ENCODE data around the gene ZC2HC1B.

DNA sequence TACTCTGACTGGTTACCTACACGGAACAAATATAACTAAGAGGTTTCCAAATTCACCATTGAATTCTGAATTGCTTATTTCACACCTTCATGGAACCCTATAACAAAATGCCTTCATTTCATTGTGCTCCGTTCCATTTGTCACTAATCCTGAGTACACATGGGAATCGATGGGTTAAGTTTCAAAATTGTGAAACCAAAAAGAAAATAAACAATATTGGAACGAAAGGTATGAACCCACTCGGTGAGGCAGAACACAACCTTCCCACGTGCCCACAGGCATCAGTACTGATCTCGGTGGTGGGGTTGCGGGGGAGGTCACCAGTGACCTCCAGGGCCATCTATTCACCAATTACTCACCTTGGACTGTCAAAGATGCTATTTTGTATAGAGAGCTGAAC lies 109.8 kb downstream of the ZC2HC1B start:
- TF ChIP-seq, protein P1, sequence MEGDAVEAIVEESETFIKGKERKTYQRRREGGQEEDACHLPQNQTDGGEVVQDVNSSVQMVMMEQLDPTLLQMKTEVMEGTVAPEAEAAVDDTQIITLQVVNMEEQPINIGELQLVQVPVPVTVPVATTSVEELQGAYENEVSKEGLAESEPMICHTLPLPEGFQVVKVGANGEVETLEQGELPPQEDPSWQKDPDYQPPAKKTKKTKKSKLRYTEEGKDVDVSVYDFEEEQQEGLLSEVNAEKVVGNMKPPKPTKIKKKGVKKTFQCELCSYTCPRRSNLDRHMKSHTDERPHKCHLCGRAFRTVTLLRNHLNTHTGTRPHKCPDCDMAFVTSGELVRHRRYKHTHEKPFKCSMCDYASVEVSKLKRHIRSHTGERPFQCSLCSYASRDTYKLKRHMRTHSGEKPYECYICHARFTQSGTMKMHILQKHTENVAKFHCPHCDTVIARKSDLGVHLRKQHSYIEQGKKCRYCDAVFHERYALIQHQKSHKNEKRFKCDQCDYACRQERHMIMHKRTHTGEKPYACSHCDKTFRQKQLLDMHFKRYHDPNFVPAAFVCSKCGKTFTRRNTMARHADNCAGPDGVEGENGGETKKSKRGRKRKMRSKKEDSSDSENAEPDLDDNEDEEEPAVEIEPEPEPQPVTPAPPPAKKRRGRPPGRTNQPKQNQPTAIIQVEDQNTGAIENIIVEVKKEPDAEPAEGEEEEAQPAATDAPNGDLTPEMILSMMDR (IDR thresholded peaks at IDR 0.05): no peak
- TF ChIP-seq ZFX (IDR thresholded peaks at IDR 0.05; ENCODE audit: borderline replicate concordance): no peak

All from 22Rv1 (cell line).